Stimulated activated CD8-positive, alpha-beta memory T cell treated with anti-CD3 and anti-CD28 coated beads, Interleukin-12 subunit alpha, Interleukin-12 subunit beta, amount 100 ng/mL, for 4 hours (primary cell): ENCODE measurements around the gene PLD4.

Experiments
- DNase-seq: peaks from one replicate; pipeline ENCODE4 v3.0.0-alpha.2; 2020; ENCODE audit warnings: low read depth

Gene PLD4

DNA sequence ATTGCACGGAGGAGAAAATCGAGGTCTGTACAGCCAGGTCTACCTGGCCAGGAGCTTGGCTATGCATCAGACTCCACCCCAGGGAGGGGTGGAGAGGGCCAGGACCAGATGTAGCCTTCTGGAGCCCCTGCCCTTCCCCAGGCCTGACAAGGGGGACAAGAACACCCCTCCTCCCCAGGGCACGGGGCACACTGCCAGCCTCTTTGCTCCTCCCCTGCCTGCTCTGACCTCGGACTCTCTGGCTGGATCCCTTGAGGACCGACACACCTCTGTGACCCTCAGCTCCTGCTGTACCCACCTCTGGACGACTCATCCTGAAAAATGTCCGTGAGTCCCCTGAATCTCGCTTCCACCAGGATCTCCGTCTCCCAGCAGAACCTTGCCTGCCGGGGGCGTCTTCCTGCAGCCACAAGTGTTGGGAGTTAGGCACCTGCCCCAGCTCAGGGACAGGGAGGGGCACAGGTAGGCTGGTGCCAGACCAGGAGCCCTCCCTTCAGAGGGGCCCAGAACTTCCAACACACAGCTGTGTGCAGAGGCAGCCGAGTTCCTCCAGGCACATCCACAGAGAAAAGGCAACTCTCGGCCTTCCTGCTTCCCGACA, 31.7 kb downstream of the PLD4 start:
- no peak for DNase-seq

DNA sequence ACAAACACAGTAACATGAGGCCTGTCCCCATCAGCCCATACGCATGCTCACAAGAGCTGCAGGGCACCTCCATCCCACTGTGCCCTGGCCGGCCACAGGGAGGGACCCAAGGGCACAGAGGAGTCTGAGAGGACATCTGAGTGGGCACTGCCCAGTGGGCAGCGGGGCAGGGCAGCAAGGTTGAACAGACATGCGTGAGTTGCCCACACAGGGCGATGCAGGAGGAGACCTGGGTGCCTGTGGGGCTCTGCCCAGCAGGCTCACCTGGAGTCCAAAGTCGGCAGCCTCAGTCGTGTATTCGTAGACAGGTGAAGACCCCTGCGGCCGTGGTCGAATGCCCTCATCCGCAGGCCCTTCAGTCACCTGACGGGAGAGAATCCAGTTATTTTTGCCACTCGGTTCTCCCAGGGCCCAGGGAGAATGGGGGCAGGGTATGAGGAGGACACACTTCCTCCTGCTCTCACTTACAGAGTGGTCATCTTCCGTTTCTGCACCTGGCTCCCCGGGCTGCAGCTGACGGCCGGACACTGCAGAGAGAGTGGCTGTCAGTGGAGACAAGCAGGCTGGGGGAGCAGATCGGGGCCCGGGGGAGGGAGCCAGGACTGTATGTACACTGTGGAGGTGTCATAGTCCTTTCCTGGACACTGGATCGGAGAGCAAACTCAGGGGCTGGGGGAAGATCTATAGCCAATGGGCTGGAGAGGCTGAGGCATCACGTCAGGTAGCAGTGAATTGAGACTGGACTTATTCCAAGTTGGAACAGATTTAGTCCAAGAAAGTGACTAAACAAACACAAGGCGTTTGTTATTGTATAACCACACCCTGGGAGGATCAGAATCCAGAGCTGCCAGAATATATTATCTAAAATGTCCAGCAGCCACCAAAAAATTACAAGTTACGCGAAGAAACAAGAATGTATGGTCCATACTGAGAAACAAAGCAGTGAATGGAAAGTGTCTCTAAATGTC, 32.8 kb downstream of the PLD4 start:
- DNase-seq, result no peak

DNA sequence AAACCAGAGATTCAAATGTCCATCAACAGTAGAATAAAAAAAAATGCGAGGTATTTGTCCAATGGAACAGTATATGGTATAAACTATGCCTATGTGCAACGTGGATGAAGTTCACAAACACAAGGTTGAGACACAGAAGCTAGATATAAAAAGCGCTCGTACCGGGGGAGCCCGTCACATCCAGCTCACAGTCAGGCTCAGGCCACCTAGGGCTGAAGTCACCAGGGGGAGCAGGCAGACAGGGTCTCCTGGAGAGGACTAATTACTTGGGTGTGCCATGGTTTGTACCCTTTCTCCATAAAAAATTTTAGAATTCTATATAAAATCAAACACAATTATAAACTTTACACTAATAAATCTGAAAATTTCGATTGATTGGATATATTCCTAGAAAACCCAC, 39.9 kb downstream of the PLD4 start:
- no peak for DNase-seq

DNA sequence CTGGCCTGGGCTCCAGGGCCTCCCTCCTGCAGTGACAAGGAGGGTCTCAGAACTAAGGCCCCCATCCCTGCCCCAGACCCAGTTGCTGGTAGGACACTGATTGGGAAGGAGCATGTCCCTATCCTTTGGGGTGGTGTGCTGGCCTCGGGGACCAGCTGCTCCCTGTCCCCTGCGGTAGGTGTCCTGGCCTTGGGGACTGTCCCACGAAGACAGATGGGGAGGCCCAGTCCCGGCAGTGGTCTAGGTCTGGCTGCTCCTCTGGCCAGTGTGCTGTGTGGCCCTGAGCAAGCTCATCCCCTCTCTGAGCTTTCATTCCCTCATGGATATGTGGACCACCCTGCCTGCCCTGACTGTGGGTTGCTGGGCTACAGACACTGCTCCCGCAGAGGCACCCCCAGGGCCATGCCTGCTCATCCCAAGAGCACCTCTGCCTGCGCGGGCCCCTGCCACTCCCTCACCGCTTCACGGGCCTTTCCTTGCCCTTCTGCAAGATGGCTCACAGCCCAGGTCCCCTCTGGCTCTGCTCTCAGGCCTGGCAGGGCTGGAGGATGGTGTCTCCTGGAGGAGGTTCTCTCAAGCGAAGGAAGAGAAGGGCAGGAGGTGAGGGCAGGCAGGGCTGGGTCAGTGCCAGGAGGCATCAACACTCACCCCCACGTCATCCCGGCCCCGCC, 41.0 kb downstream of the PLD4 start:
- no peak for DNase-seq

DNA sequence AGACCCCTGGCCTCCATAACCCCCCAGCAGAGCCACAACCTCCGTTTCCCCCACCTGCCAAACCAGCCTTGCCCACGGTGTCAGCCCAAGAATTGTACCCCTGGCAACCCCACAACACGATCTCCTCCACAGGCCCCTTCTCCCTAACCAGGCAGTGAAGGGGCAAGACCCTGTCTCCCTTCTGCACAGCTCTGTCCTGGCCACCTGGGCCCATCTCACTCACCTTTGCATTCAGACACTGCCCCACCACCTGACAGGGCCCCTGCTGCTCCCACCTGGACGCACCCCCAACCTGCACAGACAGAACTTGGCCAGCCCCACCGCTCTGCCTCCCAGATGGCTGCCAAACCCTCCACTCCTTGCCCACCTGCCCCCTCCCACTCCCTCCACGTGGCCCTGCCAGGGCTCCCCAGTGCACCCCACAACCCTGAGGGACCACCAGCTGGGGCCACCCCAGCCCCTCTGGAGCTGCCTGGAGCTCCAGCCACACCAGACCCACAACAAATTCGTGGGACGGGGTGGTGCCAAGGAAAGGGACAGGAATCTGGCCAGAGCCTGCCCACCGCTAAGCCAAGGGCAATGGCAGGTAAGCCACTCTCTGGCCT, 41.7 kb downstream of the PLD4 start:
- DNase-seq, result no peak

DNA sequence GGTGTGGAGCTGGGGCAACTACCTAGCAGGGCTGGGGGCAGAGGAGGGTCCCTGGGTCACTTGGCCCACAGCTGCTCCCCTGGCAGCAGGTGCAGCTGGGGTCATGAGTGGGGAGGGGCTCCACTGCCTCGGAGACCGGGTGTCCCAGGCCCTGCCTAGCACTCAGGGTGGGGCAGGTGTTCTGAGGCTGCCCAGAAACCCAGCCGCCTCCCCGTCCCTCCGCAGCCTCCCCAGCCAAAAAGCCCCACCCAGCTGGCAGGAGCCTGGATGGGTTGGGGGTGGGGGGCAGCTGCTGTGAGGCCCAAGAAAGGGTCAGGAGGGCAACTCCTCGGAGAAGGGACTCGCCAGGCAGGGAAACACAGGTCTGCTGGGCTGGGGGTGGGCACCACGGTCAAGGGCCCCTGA, 42.3 kb downstream of the PLD4 start:
- no peak for DNase-seq

DNA sequence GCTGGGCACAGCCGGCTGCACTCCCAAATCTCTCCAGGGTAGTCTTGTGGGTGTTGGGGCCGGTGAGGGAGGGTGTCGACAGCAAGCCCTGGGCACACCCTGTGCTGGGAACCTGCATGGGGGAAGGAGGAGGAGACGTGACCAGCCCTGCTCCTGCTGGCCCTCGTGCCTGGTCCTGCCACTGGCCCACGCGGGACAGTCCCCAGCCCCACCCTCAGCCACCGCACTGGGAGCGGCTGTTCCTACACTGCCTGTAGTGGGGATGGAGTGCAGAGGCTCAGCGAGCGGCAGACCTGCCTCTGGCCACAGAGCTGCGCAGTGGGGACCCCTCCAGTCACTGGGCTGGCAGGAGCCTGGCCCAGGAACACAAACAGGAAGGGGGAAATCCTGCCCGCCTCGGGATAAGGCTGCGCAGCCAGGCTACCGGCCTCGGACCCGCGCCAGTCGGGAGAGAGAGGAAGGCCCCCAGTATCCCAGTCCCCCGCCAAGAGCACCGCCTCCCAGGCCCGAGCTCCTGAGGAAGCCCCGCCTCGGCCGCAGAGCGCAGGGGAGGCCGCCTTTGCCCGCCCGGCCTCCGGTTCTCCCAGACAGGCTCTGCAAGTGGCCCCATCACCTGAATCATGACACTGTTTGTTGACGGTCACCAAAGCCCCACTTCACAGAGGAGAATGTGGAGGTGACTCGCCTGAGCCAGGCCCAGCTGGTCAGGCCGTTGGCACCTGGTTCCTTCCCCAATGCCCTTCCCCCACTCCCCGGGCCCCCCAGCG, 42.9 kb downstream of the PLD4 start:
- no peak for DNase-seq

DNA sequence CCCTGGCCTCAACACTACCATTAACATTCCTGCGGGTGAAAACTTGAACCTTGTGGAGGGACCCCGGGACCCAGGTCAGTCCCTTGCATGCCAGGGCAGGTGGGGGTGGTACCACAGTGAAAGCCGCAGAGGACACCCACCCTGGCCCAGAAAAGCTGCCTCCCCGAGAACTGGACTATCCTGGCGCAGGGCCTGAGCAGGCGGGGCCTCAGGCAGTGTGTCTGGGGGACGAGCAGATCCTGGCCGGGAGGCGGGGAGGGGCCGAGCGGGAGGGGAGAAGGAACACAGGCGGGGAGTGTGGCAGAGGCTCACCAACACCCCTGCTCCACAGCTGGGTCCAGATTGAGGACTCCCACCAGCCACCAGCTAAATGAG, 43.5 kb downstream of the PLD4 start:
- no peak for DNase-seq

DNA sequence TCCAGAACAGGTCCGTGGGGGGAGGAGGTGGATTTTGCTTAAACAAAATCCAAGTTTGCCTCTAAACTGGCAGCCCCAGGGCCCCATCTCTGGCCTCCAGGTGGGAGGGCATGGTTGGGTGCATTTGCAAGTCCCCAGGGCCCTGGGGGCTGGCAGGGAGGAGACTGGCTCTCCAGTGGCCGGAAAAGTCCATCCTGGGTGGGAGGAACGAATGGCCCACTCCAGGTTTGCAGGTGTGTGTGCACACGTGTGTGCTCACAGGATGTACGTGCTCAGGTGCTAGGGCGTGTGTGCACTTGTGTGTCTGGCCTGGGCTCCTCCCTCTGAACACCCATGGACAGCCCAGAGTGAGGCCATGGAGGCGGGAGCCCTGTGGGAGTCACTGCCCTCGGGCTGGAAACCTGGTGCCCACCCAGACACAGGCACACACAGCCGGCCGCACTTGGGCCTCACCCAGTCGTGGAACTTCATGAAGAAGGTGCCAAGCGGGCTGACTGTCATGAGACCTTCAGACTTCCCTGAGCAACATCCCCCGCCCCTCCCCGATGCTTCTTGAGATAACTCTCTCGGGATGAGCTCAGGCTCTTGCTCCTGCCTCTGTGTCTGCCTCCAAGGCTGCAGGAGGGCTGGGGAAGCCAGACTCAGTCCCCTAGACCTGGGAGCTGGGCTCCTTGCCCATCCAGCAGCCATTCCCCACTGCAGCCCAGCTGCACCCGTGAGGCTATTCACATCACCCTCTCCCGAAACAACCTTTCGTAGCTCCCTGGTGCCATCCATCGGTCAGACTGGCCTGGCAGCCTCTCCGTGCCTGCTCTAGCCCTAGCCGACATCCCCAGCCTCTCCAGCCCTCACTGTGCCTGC, 44.1 kb downstream of the PLD4 start:
- no peak for DNase-seq

DNA sequence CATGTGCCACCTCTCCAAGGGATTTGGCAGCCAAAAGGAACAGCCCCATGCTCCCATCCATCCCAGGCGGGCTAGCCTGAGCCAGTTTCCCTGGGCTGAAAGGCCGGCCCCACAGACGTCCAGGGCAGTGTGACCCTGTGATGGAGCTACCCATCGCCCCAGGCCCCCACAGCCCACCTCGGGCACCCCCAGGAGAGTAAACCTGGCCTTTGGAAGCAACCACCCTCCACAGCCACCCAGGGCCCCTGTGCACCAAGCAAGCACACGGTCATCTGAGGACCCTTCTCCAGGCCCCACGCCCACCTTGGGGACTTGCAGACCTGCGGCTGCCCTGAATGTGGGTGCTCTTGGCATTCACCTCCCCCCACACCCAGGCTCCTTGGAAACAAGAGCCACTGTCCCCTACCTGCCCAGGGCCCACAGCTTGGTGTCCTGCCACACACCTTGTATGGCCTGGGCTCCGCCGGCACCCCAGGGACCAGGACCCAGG, 45.1 kb downstream of the PLD4 start:
- no peak for DNase-seq

DNA sequence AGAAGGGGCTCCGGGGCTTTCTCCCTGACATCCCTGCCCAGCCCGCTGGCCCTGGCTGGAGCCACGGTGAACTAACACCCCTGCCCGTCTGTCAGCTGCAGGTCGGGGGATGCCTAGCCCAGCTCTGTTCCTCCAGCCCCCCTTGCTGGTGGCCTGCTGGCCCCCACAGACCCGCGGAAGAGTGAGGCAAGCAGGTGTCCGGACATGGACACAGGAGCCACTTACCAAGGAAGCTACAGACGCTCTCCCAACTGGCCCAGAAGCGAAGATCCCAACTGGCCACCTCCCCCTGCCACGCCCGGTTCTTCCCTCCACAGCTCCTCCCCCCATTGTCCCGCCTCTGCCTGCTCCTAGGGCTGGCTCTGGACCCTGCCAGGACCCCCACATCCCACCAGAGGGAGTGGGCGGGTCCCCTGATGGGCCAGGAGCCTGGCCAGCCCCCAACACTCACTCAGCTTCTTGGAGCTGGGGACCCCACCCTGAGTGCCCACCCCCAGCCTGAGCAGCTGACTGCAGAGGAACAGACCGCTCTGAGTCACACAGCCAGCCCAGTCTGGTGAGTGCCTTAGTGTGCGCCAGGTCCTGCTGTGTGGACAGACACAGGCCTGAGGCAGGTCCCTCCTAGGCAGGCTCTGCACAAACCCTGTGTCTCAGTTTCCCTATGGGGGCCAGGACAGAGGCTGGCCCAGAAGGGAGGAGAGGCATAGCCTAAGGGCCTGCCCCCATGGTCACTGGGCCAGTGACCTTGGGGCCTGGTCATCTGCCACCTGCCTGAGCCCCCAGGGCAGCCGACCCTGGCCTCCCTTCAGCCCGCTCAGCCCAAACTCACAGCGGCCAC, 45.8 kb downstream of the PLD4 start:
- DNase-seq, result no peak

DNA sequence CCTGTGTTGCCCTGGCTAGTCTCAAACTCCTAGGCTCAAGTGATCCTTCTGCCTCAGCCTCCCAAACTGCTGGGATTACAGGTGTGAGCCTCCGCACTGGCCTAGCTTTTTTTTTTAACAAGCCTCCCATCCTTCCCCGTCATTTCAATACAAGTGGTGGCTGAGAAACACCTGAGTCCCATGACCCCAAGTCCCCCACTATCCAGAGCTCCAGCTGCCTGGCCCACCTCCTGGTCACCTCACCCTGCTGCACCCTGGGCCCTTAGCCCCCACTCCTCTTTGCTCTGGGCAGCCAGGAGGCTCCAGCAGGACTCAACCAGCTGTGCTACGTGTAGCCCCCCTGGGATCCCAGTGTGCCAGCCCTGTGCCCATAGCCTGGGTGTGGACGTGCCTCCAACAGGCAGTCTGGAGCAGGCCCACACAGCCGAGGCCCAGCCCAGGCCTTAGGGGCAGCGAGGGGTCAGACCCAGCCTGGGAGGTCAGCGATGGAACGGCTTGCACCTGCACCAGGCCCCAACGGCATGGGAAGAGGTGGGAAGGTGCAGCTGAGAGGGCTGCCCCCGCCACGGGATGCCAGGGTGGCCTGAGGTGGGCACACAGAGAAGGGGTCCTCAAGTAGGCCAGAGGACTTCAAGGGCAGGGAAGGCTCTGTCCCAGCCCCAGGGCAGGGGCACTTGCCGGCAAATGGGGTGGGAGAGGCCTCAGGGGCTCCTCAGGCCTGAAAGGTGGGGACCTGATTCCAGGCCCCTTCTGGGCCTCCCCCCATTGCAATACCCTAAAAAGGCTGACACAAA, 47.0 kb downstream of the PLD4 start:
- no peak for DNase-seq

DNA sequence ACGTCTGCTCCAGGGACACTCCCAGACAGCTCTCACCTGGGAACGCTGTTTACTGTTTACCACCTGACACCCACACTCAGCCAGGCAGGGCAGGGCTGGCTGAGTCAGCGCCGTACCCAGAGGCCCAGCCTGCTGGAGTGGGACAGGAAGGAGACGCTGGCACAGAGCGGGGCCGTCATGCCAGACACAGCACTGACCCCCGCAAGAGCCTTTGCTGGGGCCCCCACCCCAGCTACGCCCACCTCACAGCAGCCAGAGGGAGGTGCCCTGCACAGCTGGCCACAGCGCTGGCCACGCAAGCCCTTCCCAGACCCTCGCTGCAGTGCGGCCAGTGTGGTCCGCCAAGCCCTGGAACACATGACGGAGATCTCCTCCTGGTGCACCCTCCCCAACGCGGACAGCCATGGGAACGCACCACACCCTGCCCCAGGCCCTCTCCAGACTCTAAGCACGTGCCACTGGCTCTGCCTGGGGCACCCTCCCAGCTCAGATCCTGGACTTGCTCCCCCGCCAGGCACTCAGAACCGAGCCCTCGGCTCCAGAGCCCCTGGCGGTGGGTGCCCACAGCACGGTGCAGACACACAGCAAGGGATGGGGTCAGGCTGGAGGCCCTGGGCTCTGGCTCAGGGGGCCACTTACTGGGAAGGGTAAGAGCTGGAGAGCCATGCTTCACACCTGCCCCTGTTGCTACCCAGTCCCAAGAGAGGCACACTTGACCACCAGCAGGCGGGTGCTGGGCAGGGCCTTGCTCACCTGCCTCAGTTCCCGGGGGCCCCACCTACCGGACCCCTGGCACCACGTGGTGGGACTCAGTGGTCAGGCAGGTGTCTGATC, 47.8 kb downstream of the PLD4 start:
- DNase-seq, result no peak

DNA sequence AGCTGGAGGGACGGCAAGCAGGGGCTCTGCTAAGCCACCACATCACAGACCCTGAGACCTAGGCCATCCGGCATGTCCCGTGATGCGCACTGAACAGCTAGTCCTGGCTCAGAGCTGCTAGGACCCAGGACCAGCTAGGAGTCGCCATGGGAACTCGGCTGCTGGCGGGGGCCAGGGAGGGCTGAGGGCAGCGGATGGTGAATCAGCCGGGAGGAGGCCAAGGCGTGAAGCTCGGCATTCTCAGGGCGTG, 48.4 kb downstream of the PLD4 start:
- no peak for DNase-seq

DNA sequence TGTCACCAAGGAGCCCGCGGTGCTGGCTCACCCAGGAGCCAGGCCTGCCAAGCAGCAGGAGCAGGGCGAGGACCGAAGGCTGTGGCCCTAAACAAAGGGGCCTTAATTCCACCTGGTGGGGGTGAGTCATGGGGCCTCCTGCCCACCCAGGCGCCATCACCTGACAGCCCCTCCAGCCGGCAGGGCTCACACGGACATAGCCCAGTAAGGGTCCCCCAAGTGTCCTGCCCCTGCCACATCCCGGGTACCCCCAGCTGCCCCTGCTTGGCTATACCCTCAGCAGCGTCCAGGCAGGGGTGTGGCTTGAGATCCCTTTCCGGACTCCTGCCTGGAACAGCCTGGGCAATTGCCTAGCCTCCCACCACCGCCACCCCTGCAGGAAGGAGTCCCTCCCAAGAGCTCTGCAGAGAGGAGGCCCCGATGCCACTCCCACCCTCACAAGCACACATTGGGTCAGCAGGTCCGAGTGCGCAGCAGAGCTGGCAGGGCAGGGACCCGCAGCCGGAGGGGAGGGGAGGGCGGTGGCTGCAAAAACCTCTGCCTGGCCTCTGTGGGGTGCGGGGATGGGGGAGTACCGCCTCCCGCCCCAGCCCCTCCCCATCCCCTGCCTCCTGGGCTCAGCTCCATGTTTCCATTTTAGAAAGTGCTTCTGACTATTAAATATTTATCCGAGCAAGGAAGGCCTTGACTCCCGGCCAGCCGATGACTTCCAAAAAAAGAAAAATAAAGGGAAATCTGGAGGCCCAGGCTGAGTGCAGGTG, 48.9 kb downstream of the PLD4 start:
- no peak for DNase-seq

DNA sequence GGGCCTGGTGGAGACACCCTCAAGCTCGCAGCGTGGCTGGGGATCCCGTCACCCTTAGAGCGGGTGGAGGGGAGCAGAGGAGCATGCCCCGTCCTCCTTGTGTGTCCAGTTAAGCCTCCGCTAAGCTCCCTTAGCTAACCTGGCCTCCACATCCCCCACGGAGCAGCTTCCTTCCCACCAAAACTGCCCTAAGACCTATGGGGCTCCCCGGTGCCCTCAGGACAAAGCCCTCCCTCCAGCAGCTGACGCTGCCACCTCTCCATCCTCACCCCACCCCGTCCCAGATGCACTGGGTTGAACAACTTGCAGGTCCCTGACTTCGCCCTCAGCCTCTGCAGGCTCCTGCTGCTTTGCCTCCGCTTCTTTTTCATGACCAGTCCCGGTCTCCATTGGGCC, 49.5 kb downstream of the PLD4 start:
- DNase-seq, result no peak

DNA sequence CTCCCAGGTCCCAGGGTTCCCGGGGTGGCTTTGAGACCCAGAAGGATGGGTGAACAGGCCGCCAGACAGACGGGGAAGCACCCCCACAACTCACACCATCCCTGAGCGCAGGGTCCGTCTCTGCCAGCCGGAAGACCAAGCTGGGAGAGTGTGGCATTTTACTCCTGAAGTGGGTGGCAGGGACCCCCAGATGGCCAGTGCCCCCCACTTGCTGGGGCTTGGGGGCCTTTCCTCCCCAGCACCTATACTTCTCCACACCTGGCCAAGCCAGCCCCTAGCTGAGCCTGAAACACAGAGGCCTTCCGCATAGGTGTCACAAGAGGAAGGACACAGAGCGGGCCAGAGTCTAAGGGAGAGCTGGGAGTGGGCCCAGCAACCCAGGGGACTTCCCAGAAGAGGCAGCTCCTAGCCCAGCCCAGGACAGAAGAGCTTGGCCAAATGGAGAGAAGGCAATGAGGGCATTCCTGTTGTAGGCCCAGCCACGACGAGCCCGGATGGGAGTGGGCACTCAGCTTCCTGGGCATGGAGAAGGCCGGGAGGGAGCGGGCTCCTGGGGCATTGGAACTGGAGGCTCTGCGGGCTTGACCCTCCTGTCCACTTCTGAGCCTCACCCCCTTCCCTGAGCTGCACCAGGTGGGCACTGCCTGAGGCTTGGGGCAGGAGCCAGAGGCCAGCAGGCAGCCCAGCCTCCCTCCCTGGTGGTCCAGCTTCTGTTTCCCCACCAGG, 50.1 kb downstream of the PLD4 start:
- DNase-seq, result no peak
